Natural killer cell (primary cell): ENCODE results near the gene TRIM39. TPM values are rescaled to one million over a fixed set of nuclear protein-coding genes. Genes with fewer than 3 reads are reported as not detected.
"Not testable (repeated sequence)": the region's sequence is repeated elsewhere in the genome, so short reads cannot be mapped to it uniquely, and the experiment has no call there.

Experiments used
- ATAC-seq, 3 donors: fragments of 150-1000 bp in 2 of 3; fragments of 200-7000 bp in 1 of 3; cut with Tn5 transposase; 1 replicate in 1 of 3; 2 replicates in 2 of 3; pipeline ENCODE4 v1.10.0; 2021; ENCODE audit warnings: mild to moderate bottlenecking in 2 of 3, moderate library complexity in 2 of 3
- DNase-seq, 2 donors: peaks; one replicate each; pipeline versions ENCODE4 v3.0.0 to v3.0.0-alpha.2; 2013 to 2021; ENCODE audit warnings: mixed read lengths in 1 of 2
- H3K27ac ChIP-seq: one replicate; pipeline ENCODE4 v1.5.1; 2013; ENCODE audit warnings: mild to moderate bottlenecking, low read length
- H3K27me3 ChIP-seq: one replicate; pipeline ENCODE4 v1.6.1; 2013; ENCODE audit warnings: low read length; ENCODE audit not compliant: control insufficient read depth, insufficient read depth
- H3K36me3 ChIP-seq: one replicate; pipeline ENCODE4 v1.6.1; 2013; ENCODE audit warnings: low read length; ENCODE audit not compliant: control insufficient read depth, insufficient read depth
- H3K4me1 ChIP-seq: one replicate; pipeline ENCODE4 v1.6.1; 2013; ENCODE audit warnings: low read length; ENCODE audit not compliant: control insufficient read depth, insufficient read depth
- H3K4me3 ChIP-seq: one replicate; pipeline ENCODE4 v1.5.1; 2013; ENCODE audit warnings: low read length
- H3K9me3 ChIP-seq: one replicate; pipeline ENCODE4 v1.6.1; 2013; ENCODE audit warnings: low read length; ENCODE audit not compliant: control insufficient read depth, insufficient read depth
- H3K27ac Mint-ChIP-seq, 2 donors: one replicate each; pipeline ENCODE4 v1.8.0; 2022; ENCODE audit warnings: mild to moderate bottlenecking in 2 of 2, mixed read lengths in 2 of 2, moderate library complexity in 1 of 2
- H3K27me3 Mint-ChIP-seq, 2 donors: one replicate each; pipeline ENCODE4 v1.8.0; 2022; ENCODE audit warnings: low read depth in 2 of 2, mixed read lengths in 2 of 2
- H3K36me3 Mint-ChIP-seq: one replicate; pipeline ENCODE4 v1.8.0; 2022; ENCODE audit warnings: mixed read lengths
- H3K4me1 Mint-ChIP-seq, 2 donors: one replicate each; pipeline ENCODE4 v1.8.0; 2022; ENCODE audit warnings: mixed read lengths in 2 of 2
- H3K4me3 Mint-ChIP-seq: one replicate; pipeline ENCODE4 v1.8.0; 2022; ENCODE audit warnings: mild to moderate bottlenecking, moderate library complexity, mixed read lengths
- H3K9me3 Mint-ChIP-seq, 2 donors: one replicate each; pipeline ENCODE4 v1.8.0; 2022; ENCODE audit warnings: mixed read lengths in 2 of 2
- WGBS: methylation state at CpG from one replicate; pipeline ENCODE4 v1.1.7; 2013; ENCODE audit warnings: missing lambda C conversion rate; ENCODE audit not compliant: insufficient coverage; 5-methylcytosine and 5-hydroxymethylcytosine counted together
- intact Hi-C: fragments of 100-400 bp; cut with micrococcal nuclease; formaldehyde crosslinking; loops from one replicate; pipeline ENCODE4 v1.14.2; 2022
- total RNA-seq, 4 donors: library from RNA; stranded (reverse); fragments of 120-200 nt in 1 of 4; gene quantifications; one replicate each; pipeline versions ENCODE4 v1.2.3 to v1.2.4, GENCODE V29; 2013 to 2022
- TF ChIP-seq, protein P1 (sequence below): fragments of 200-600 bp; IDR thresholded peaks from one replicate; pipeline ENCODE4 v1.8.0; 2022; ENCODE audit warnings: antibody characterized with exemption

TRIM39 gene
- total RNA-seq, 3 donors from 2014 or later (not counting 1 experiment from before 2014, with no cell fraction given) = 32.1 to 40.1 (median 38.5) TPM

DNA sequence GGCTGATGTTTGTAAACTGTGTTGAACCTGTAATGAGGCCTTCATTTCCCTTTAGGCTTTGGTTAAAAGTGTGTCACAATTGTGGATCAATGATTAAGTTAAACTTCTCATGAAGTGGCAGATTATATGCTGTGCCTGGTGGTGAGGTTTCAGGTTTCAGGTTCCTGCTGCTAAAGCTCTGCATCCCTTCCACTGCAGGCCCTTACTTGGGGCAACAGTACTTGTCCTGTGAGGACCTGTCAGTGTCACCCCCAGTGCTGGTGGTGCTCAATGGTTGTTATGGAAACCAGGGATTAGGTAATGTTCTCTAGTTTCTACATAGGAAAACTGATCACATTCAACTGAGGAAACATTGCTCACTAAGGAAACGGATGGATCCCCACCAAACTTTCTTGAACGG lies 36.7 kb downstream of the TRIM39 start:
- intact Hi-C loops = no loop called here
- H3K9me3 Mint-ChIP-seq = no peaks in the 10 kb centered on the region
- H3K4me1 ChIP-seq = no peaks in the 10 kb centered on the region
- H3K27me3 ChIP-seq = peaks cover 30% of the 10 kb centered on the region
- peak in 1 of 3 donors; percentile 10 for ATAC-seq
- no peaks in the 10 kb centered on the region for H3K36me3 ChIP-seq
- DNase-seq = no peak
- no peak overlapping the region for H3K4me3 ChIP-seq
- no peaks in the 10 kb centered on the region for H3K4me1 Mint-ChIP-seq
- H3K36me3 Mint-ChIP-seq = no peaks in the 10 kb centered on the region
- TF ChIP-seq, protein P1, sequence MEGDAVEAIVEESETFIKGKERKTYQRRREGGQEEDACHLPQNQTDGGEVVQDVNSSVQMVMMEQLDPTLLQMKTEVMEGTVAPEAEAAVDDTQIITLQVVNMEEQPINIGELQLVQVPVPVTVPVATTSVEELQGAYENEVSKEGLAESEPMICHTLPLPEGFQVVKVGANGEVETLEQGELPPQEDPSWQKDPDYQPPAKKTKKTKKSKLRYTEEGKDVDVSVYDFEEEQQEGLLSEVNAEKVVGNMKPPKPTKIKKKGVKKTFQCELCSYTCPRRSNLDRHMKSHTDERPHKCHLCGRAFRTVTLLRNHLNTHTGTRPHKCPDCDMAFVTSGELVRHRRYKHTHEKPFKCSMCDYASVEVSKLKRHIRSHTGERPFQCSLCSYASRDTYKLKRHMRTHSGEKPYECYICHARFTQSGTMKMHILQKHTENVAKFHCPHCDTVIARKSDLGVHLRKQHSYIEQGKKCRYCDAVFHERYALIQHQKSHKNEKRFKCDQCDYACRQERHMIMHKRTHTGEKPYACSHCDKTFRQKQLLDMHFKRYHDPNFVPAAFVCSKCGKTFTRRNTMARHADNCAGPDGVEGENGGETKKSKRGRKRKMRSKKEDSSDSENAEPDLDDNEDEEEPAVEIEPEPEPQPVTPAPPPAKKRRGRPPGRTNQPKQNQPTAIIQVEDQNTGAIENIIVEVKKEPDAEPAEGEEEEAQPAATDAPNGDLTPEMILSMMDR = no peak
- WGBS = 82% methylated on average over 2 of the region's 2 CpGs
- H3K27me3 Mint-ChIP-seq = peaks cover 51 to 60% of the 10 kb centered on the region in 2 donors
- no peak overlapping the region for H3K27ac ChIP-seq
- H3K27ac Mint-ChIP-seq = no peak overlapping the region
- no peaks in the 10 kb centered on the region for H3K9me3 ChIP-seq
- no peak overlapping the region for H3K4me3 Mint-ChIP-seq

DNA sequence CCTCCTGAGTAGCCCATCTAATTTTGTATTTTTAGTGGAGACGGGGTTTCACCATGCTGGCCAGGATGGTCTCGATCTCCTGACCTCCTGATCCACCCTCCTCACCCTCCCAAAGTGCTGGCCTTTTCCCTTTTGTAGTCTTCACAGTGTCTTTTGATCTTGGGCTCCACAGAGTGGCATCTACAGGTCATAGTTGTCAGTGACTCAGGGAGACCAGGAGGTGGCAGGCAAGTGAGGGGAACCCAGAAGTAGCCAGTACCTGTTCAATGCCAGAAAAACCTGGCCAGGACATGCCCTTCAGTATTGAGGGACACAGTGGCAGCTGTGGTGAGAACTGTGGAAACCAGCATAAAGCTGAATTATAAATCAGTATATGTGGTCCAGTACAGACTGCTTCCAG lies 37.9 kb downstream of the TRIM39 start:
- Mint-ChIP-seq H3K4me3 (no peak overlapping the region), H3K27ac (no peak overlapping the region), H3K27me3 (peaks cover 48 to 60% of the 10 kb centered on the region in 2 donors), H3K9me3 (no peaks in the 10 kb centered on the region), H3K36me3 (no peaks in the 10 kb centered on the region), H3K4me1 (no peaks in the 10 kb centered on the region)
- Histone ChIP-seq H3K4me1 (no peaks in the 10 kb centered on the region), H3K36me3 (no peaks in the 10 kb centered on the region), H3K9me3 (no peaks in the 10 kb centered on the region), H3K4me3 (no peak overlapping the region), H3K27ac (no peak overlapping the region), H3K27me3 (peaks cover 20% of the 10 kb centered on the region)
- TF ChIP-seq, protein P1 = no peak
- intact Hi-C loops = no loop called here
- ATAC-seq (no peak), DNase-seq (no peak)
- WGBS = 77% methylated on average over 2 of the region's 2 CpGs

DNA sequence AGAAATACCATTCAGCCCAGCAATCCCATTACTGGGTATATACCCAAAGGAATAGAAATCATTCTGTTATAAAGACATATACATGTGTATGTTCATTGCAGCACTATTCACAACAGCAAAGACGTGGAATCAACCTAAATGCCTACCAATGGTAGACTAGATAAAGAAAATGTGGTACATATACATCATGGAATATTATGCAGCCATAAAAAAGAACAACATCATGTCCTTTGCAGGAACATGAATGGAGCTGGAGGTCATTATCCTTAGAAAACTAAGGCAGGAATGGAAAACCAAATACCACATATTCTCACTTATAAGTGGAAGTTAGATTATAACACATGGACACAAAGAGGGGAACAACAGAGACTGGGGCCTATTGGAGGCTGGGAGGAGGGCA lies 42.6 kb downstream of the TRIM39 start:
- no CpG with 5 or more reads among the region's 1 CpG for WGBS
- peaks cover 34 to 35% of the 10 kb centered on the region in 2 donors for H3K27me3 Mint-ChIP-seq
- H3K4me1 ChIP-seq, intact Hi-C loops, H3K36me3 Mint-ChIP-seq, DNase-seq, H3K9me3 Mint-ChIP-seq, H3K4me3 Mint-ChIP-seq, ATAC-seq, H3K27ac ChIP-seq, H3K4me1 Mint-ChIP-seq, H3K4me3 ChIP-seq, H3K36me3 ChIP-seq, H3K9me3 ChIP-seq, H3K27ac Mint-ChIP-seq: not testable (repeated sequence)
- H3K27me3 ChIP-seq = peaks cover 11% of the 10 kb centered on the region

DNA sequence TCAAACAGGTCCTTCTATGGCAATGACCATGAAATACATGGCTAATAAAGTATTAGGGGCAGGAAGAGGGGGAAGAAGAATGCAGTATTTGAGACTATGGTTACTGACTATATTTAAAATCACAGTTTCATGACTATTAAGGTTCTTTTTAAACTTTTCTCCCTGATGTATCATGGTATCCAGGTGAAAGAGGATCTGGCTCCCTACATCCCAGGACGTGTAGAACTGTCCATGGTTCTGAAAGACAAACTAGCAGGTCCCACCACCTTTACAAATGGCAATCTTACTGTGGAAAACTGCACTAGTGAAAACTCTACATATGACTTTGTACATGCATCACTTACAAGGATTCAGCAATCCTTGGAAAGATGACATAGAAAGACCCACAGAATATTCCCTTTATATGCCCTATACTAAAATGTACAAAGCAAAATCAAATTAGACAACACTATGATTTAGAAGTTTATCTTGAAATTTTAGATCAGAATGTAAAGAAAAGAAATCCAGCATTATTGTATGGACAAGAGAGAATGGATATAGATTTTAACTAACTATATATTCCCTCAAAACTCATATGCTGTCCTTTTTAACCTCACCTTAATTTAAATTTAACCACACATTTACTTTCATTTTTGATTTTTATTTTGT lies 51.7 kb downstream of the TRIM39 start:
- ATAC-seq (no peak), DNase-seq (peak in 1 of 2 donors; percentile 11)
- Histone ChIP-seq H3K4me3 (no peak overlapping the region), H3K4me1 (no peaks in the 10 kb centered on the region), H3K27ac (no peak overlapping the region), H3K27me3 (peaks cover 13% of the 10 kb centered on the region), H3K36me3 (no peaks in the 10 kb centered on the region), H3K9me3 (no peaks in the 10 kb centered on the region)
- Mint-ChIP-seq H3K4me3 (no peak overlapping the region), H3K4me1 (no peaks in the 10 kb centered on the region), H3K9me3 (no peaks in the 10 kb centered on the region), H3K27ac (no peak overlapping the region), H3K27me3 (peaks cover 43 to 83% of the 10 kb centered on the region in 2 donors), H3K36me3 (no peaks in the 10 kb centered on the region)
- intact Hi-C loops = no loop called here
- TF ChIP-seq, protein P1 = no peak
- WGBS = 0% methylated on average over 1 of the region's 1 CpG
